Stimulated activated naive CD8-positive, alpha-beta T cell treated with anti-CD3 and anti-CD28 coated beads, Interleukin-15, Interleukin-2, amounts not matched to agents 100 ng/mL and 50 ng/mL, for 24 hours (primary cell): Measurements from ENCODE around the gene NFKB1.
"Not testable (repeated sequence)": the region's sequence is repeated elsewhere in the genome, so short reads cannot be mapped to it uniquely, and the experiment has no call there.

Experiments
- H3K27ac Mint-ChIP-seq: one replicate; pipeline ENCODE4 v1.8.0; 2021; ENCODE audit warnings: mild to moderate bottlenecking, mixed read lengths
- H3K27me3 Mint-ChIP-seq: one replicate; pipeline ENCODE4 v1.8.0; 2021; ENCODE audit warnings: mixed read lengths
- H3K36me3 Mint-ChIP-seq: one replicate; pipeline ENCODE4 v1.8.0; 2021; ENCODE audit warnings: low read depth, mixed read lengths
- H3K4me1 Mint-ChIP-seq: one replicate; pipeline ENCODE4 v1.8.0; 2021; ENCODE audit warnings: low read depth, mixed read lengths
- H3K4me3 Mint-ChIP-seq: one replicate; pipeline ENCODE4 v1.8.0; 2021; ENCODE audit warnings: mild to moderate bottlenecking, mixed read lengths
- H3K9me3 Mint-ChIP-seq: one replicate; pipeline ENCODE4 v1.8.0; 2021; ENCODE audit warnings: mixed read lengths

Gene NFKB1

GRCh38 chr4:102557636-102558035 is 56.5 kb downstream of the NFKB1 start:
- H3K4me3 Mint-ChIP-seq: no peak overlapping the region
- H3K36me3 Mint-ChIP-seq: peaks cover 48% of the 10 kb centered on the region
- peaks cover 6% of the 10 kb centered on the region for H3K4me1 Mint-ChIP-seq

GRCh38 chr4:102560115-102560514 is 59.0 kb downstream of the NFKB1 start:
- Mint-ChIP-seq H3K4me1 (no peaks in the 10 kb centered on the region), H3K9me3 (no peaks in the 10 kb centered on the region), H3K4me3 (peak overlapping the region; percentile 74), H3K36me3 (peaks cover 61% of the 10 kb centered on the region), H3K27ac (peak overlapping the region; percentile 94), H3K27me3 (no peaks in the 10 kb centered on the region)

More at GRCh38 chr4:102557636-102558035, 56.5 kb downstream of the NFKB1 start:
- H3K27ac Mint-ChIP-seq: no peak overlapping the region
- H3K27me3 Mint-ChIP-seq: no peaks in the 10 kb centered on the region
- H3K9me3 Mint-ChIP-seq: no peaks in the 10 kb centered on the region

- Mint-ChIP-seq H3K4me1 (no peaks in the 10 kb centered on the region), H3K27me3 (no peaks in the 10 kb centered on the region), H3K4me3 (peak overlapping the region; percentile 74), H3K27ac (peak overlapping the region; percentile 94), H3K36me3 (peaks cover 64% of the 10 kb centered on the region), H3K9me3 (no peaks in the 10 kb centered on the region)
Observed at GRCh38 chr4:102560571-102561341, 59.6 kb downstream of the NFKB1 start.

- Mint-ChIP-seq H3K27me3 (no peaks in the 10 kb centered on the region), H3K4me1 (peaks cover 14% of the 10 kb centered on the region), H3K4me3 (peak overlapping the region; percentile 2), H3K27ac (peak overlapping the region; percentile 94), H3K9me3 (no peaks in the 10 kb centered on the region), H3K36me3 (peaks cover 86% of the 10 kb centered on the region)
Observed at GRCh38 chr4:102563000-102563399, 61.8 kb downstream of the NFKB1 start.

GRCh38 chr4:102564399-102565059 is 63.4 kb downstream of the NFKB1 start:
- Mint-ChIP-seq H3K4me3 (peak overlapping the region; percentile 36), H3K27ac (peak overlapping the region; percentile 85), H3K4me1 (peaks cover 23% of the 10 kb centered on the region), H3K27me3 (no peaks in the 10 kb centered on the region), H3K9me3 (peaks cover 4% of the 10 kb centered on the region), H3K36me3 (peaks cover 87% of the 10 kb centered on the region)

- peak overlapping the region; percentile 85 for H3K27ac Mint-ChIP-seq
- no peak overlapping the region for H3K4me3 Mint-ChIP-seq
- H3K9me3 Mint-ChIP-seq: peaks cover 4% of the 10 kb centered on the region
- peaks cover 23% of the 10 kb centered on the region for H3K4me1 Mint-ChIP-seq
- H3K27me3 Mint-ChIP-seq: no peaks in the 10 kb centered on the region
- peaks cover 90% of the 10 kb centered on the region for H3K36me3 Mint-ChIP-seq
Observed at GRCh38 chr4:102565696-102566095, 64.5 kb downstream of the NFKB1 start.

GRCh38 chr4:102566426-102566825 is 65.3 kb downstream of the NFKB1 start:
- H3K27me3 Mint-ChIP-seq: no peaks in the 10 kb centered on the region
- H3K4me1 Mint-ChIP-seq: peaks cover 23% of the 10 kb centered on the region
- H3K36me3 Mint-ChIP-seq: peaks cover 90% of the 10 kb centered on the region
- H3K9me3 Mint-ChIP-seq: peaks cover 4% of the 10 kb centered on the region
- H3K4me3 Mint-ChIP-seq: no peak overlapping the region
- H3K27ac Mint-ChIP-seq: peak overlapping the region; percentile 85

- peaks cover 32% of the 10 kb centered on the region for H3K4me1 Mint-ChIP-seq
- H3K27me3 Mint-ChIP-seq: no peaks in the 10 kb centered on the region
- H3K4me3 Mint-ChIP-seq: no peak overlapping the region
- no peak overlapping the region for H3K27ac Mint-ChIP-seq
- peaks cover 89% of the 10 kb centered on the region for H3K36me3 Mint-ChIP-seq
- H3K9me3 Mint-ChIP-seq: peaks cover 4% of the 10 kb centered on the region
Observed at GRCh38 chr4:102567427-102567826, 66.3 kb downstream of the NFKB1 start.

- Mint-ChIP-seq H3K4me3 (no peak overlapping the region), H3K9me3 (peaks cover 4% of the 10 kb centered on the region), H3K27ac (no peak overlapping the region), H3K4me1 (peaks cover 50% of the 10 kb centered on the region), H3K27me3 (no peaks in the 10 kb centered on the region), H3K36me3 (peaks cover 89% of the 10 kb centered on the region)
Observed at GRCh38 chr4:102569200-102569599, 68.0 kb downstream of the NFKB1 start.

GRCh38 chr4:102570211-102570610 is 69.1 kb downstream of the NFKB1 start:
- H3K4me3 Mint-ChIP-seq, H3K27ac Mint-ChIP-seq, H3K27me3 Mint-ChIP-seq, H3K9me3 Mint-ChIP-seq: not testable (repeated sequence)
- peaks cover 60% of the 10 kb centered on the region for H3K4me1 Mint-ChIP-seq
- H3K36me3 Mint-ChIP-seq: peaks cover 90% of the 10 kb centered on the region

GRCh38 chr4:102572452-102572851 is 71.3 kb downstream of the NFKB1 start:
- no peaks in the 10 kb centered on the region for H3K27me3 Mint-ChIP-seq
- H3K9me3 Mint-ChIP-seq: peaks cover 4% of the 10 kb centered on the region
- peaks cover 63% of the 10 kb centered on the region for H3K4me1 Mint-ChIP-seq
- H3K4me3 Mint-ChIP-seq: no peak overlapping the region
- H3K27ac Mint-ChIP-seq: no peak overlapping the region
- H3K36me3 Mint-ChIP-seq: peaks cover 92% of the 10 kb centered on the region

GRCh38 chr4:102574317-102574716 is 73.2 kb downstream of the NFKB1 start:
- H3K9me3 Mint-ChIP-seq: peaks cover 1% of the 10 kb centered on the region
- peak overlapping the region; percentile 6 for H3K4me3 Mint-ChIP-seq
- H3K27me3 Mint-ChIP-seq: no peaks in the 10 kb centered on the region
- H3K36me3 Mint-ChIP-seq: peaks cover 92% of the 10 kb centered on the region
- H3K27ac Mint-ChIP-seq: peak overlapping the region; percentile 64
- H3K4me1 Mint-ChIP-seq: peaks cover 70% of the 10 kb centered on the region

GRCh38 chr4:102575369-102576129 is 74.4 kb downstream of the NFKB1 start:
- peaks cover 91% of the 10 kb centered on the region for H3K36me3 Mint-ChIP-seq
- no peak overlapping the region for H3K4me3 Mint-ChIP-seq
- peaks cover 83% of the 10 kb centered on the region for H3K4me1 Mint-ChIP-seq
- no peaks in the 10 kb centered on the region for H3K9me3 Mint-ChIP-seq
- H3K27ac Mint-ChIP-seq: peak overlapping the region; percentile 38
- H3K27me3 Mint-ChIP-seq: no peaks in the 10 kb centered on the region

GRCh38 chr4:102578270-102578669 is 77.1 kb downstream of the NFKB1 start:
- H3K4me1 Mint-ChIP-seq: peaks cover 78% of the 10 kb centered on the region
- H3K36me3 Mint-ChIP-seq: peaks cover 89% of the 10 kb centered on the region
- H3K27ac Mint-ChIP-seq: peak overlapping the region; percentile 22
- no peak overlapping the region for H3K4me3 Mint-ChIP-seq
- H3K9me3 Mint-ChIP-seq: no peaks in the 10 kb centered on the region
- H3K27me3 Mint-ChIP-seq: no peaks in the 10 kb centered on the region

- no peaks in the 10 kb centered on the region for H3K9me3 Mint-ChIP-seq
- no peak overlapping the region for H3K4me3 Mint-ChIP-seq
- peaks cover 90% of the 10 kb centered on the region for H3K36me3 Mint-ChIP-seq
- no peaks in the 10 kb centered on the region for H3K27me3 Mint-ChIP-seq
- H3K4me1 Mint-ChIP-seq: peaks cover 78% of the 10 kb centered on the region
- H3K27ac Mint-ChIP-seq: peak overlapping the region; percentile 22
Observed at GRCh38 chr4:102578819-102579218, 77.7 kb downstream of the NFKB1 start.
